GM12892 (cell line): ENCODE data around the gene SULF2.

Experiments used
- POLR2A ChIP-seq: IDR thresholded peaks from 2 replicates; pipeline ENCODE4 v1.6.1; 2011; ENCODE audit warnings: low read depth, low read length, control low read depth
- TAF1 ChIP-seq: IDR thresholded peaks from 2 replicates; pipeline ENCODE4 v1.6.1; 2011; ENCODE audit warnings: low read depth, mild to moderate bottlenecking, control low read depth, low read length, borderline replicate concordance

DNA sequence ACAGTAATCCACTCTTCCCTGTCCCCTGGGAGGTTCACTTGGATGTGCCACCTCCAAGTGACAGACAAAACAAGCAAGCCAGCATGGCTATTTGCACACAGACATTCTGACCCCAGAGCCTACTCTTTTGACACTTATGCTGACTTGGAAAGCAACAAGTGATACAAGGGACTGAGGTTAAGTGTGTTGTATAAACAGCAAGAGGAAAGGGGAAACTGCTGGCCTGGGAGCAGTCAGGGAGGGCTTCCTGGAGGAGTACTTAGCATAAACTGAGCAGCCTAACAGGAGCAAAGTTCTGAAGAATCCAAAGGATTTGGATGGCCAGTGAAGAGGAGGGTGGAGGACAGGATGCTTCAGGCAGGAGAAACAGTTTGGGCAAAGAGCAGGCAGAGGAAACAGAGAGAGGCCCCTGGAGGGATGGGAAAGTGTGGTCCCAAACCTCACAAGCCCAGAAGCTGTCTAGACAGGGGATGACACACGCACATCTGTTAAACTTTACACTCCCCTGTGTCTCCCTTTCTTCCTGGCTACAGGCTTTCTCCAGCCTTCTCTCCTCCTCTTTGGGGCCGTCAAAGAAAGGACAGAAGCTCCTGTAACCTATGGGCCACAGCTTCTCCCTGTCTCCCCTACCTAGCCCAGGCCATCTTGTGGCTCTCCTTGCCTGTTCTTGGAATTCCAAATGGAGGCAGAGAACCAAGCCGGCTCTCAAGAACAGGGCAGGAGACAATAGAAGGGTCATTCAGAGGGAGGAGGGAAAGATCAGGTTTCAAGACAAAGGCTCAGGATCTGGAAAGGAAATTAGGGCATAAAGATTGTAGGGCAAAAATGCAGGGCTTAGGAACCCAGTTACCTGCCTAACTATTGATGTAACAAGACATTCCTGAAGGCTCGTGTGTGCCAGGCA, 19.3 kb downstream of the SULF2 start:
- no peak for TF ChIP-seq POLR2A
- no peak for TF ChIP-seq TAF1
